H1 (cell line): ENCODE results near the gene DNAJC7. TPM values are rescaled to one million over a fixed set of nuclear protein-coding genes. Genes with fewer than 3 reads are reported as not detected.
A peak's percentile ranks its signal among the peaks of the same experiment; 100 is the strongest.

Experiments
- ASH2L ChIP-seq: fragments of 200-600, 300-600 bp; sonication (generic); IDR thresholded peaks from one replicate; pipeline ENCODE4 v1.7.1; 2017; ENCODE audit warnings: low read length
- ATF2 ChIP-seq: IDR thresholded peaks from 2 replicates; pipeline ENCODE4 v1.6.1; 2012; ENCODE audit warnings: low read length, inconsistent platforms
- BACH1 ChIP-seq: IDR thresholded peaks from 2 replicates; pipeline ENCODE4 v1.6.1; 2012; ENCODE audit warnings: low read length, improper control_type of control experiment
- BRCA1 ChIP-seq: IDR thresholded peaks from 2 replicates; pipeline ENCODE4 v1.6.1; 2012; ENCODE audit warnings: low read depth, low read length, improper control_type of control experiment
- CEBPB ChIP-seq: IDR thresholded peaks from 2 replicates; pipeline ENCODE4 v1.6.1; 2012; ENCODE audit warnings: low read depth, low read length
- EGR1 ChIP-seq: IDR thresholded peaks from 2 replicates; pipeline ENCODE4 v1.6.1; 2011; ENCODE audit warnings: low read depth, low read length, borderline replicate concordance
- EP300 ChIP-seq, 2 experiments: IDR thresholded peaks; 1 replicate in 1 of 2; 2 replicates in 1 of 2; pipeline ENCODE4 v1.6.1; 2011 to 2012; ENCODE audit warnings: low read depth in 2 of 2, low read length in 2 of 2, mild to moderate bottlenecking in 2 of 2, borderline replicate concordance in 1 of 2, inconsistent platforms in 1 of 2, moderate library complexity in 1 of 2
- FOSL1 ChIP-seq: IDR thresholded peaks from 2 replicates; pipeline ENCODE4 v1.6.1; 2011; ENCODE audit warnings: mild to moderate bottlenecking, low read depth, low read length, moderate library complexity; ENCODE audit not compliant: insufficient read depth
- HDAC6 ChIP-seq: IDR thresholded peaks from one replicate; pipeline ENCODE4 v1.7.1; 2012; ENCODE audit warnings: low read depth, mild to moderate bottlenecking, inconsistent platforms, low read length, moderate library complexity
- JUN ChIP-seq: IDR thresholded peaks from 2 replicates; pipeline ENCODE4 v1.6.1; 2011; ENCODE audit warnings: low read depth, mild to moderate bottlenecking, improper control_type of control experiment, low read length
- JUND ChIP-seq: IDR thresholded peaks from 2 replicates; pipeline ENCODE4 v1.6.1; 2011; ENCODE audit warnings: mild to moderate bottlenecking, improper control_type of control experiment, low read length
- KDM1A ChIP-seq: fragments of 200-600, 300-600 bp; sonication (generic); IDR thresholded peaks from 2 replicates; pipeline ENCODE4 v1.7.1; 2016; ENCODE audit warnings: mild to moderate bottlenecking, low read length, borderline replicate concordance
- KDM5A ChIP-seq: fragments of 200-600 bp; IDR thresholded peaks from 2 replicates; pipeline ENCODE4 v1.7.1; 2012; ENCODE audit warnings: mild to moderate bottlenecking, low read length, inconsistent platforms, mixed read lengths
- MAFK ChIP-seq: IDR thresholded peaks from 2 replicates; pipeline ENCODE4 v1.6.1; 2012; ENCODE audit warnings: low read depth, mild to moderate bottlenecking, improper control_type of control experiment, low read length
- POLR2A ChIP-seq, 2 experiments: IDR thresholded peaks; 1 replicate in 1 of 2; 2 replicates in 1 of 2; pipeline ENCODE4 v1.6.1; 2011; ENCODE audit warnings: low read depth in 2 of 2, low read length in 2 of 2, mild to moderate bottlenecking in 2 of 2; ENCODE audit errors: control extremely low read depth in 1 of 2
- POLR2AphosphoS5 ChIP-seq: IDR thresholded peaks from 2 replicates; pipeline ENCODE4 v1.6.1; 2011; ENCODE audit warnings: low read depth, low read length
- POU5F1 ChIP-seq: IDR thresholded peaks from 2 replicates; pipeline ENCODE4 v1.6.1; 2011; ENCODE audit warnings: low read depth, mild to moderate bottlenecking, low read length, moderate library complexity
- RAD21 ChIP-seq, 2 experiments: IDR thresholded peaks in 1 of 2; conservative IDR thresholded peaks in 1 of 2; 2 replicates each; pipeline ENCODE4 v1.6.1; 2011; ENCODE audit warnings: low read depth in 2 of 2, low read length in 2 of 2, improper control_type of control experiment in 1 of 2, inconsistent platforms in 1 of 2, mild to moderate bottlenecking in 1 of 2, moderate library complexity in 1 of 2
- RFX5 ChIP-seq: IDR thresholded peaks from 2 replicates; pipeline ENCODE4 v1.6.1; 2011; ENCODE audit warnings: low read depth, low read length, improper control_type of control experiment, borderline replicate concordance
- SIN3A ChIP-seq, 2 experiments: IDR thresholded peaks in 1 of 2; conservative IDR thresholded peaks in 1 of 2; 2 replicates each; pipeline ENCODE4 v1.6.1; 2011 to 2012; ENCODE audit warnings: low read length in 2 of 2, improper control_type of control experiment in 1 of 2, low read depth in 1 of 2, mild to moderate bottlenecking in 1 of 2
- SP1 ChIP-seq: IDR thresholded peaks from 2 replicates; pipeline ENCODE4 v1.6.1; 2011; ENCODE audit warnings: low read depth, low read length
- SP2 ChIP-seq: IDR thresholded peaks from 2 replicates; pipeline ENCODE4 v1.6.1; 2012; ENCODE audit warnings: mild to moderate bottlenecking, low read length, inconsistent platforms
- TBP ChIP-seq: IDR thresholded peaks from 2 replicates; pipeline ENCODE4 v1.6.1; 2011; ENCODE audit warnings: low read depth, low read length, improper control_type of control experiment
- TEAD4 ChIP-seq: IDR thresholded peaks from 2 replicates; pipeline ENCODE4 v1.6.1; 2012; ENCODE audit warnings: low read depth, low read length, inconsistent platforms, mixed read lengths
- polyA plus RNA-seq, 7 experiments: library from polyadenylated mRNA; depleted of rRNA in 3 of 7; stranded (reverse) in 5 of 7; unstranded in 2 of 7; fragments of >200 nt in 5 of 7; fragments of 200-250 nt in 2 of 7; gene quantifications; 1 replicate in 5 of 7; 2 replicates in 1 of 7; 4 replicates in 1 of 7; pipeline versions ENCODE4 v1.2.1 to v1.2.3, GENCODE V29; 2011 to 2013; ENCODE audit warnings: missing spikeins in 2 of 7, mixed read lengths in 2 of 7
- total RNA-seq: library from RNA; stranded (reverse); fragmentation: NEBNext Ultra II Directional; extraction: Animal tissue kit (Norgen Biotek cat#: 25700); gene quantifications from 2 replicates; pipeline ENCODE4 v1.2.1, GENCODE V29; 2021

Gene DNAJC7
- total and polyA plus RNA-seq, 2 of the 8 experiments (the other 6 are each of a cell fraction or from before 2014, with no cell fraction given) = 31.0 to 148 TPM

DNA sequence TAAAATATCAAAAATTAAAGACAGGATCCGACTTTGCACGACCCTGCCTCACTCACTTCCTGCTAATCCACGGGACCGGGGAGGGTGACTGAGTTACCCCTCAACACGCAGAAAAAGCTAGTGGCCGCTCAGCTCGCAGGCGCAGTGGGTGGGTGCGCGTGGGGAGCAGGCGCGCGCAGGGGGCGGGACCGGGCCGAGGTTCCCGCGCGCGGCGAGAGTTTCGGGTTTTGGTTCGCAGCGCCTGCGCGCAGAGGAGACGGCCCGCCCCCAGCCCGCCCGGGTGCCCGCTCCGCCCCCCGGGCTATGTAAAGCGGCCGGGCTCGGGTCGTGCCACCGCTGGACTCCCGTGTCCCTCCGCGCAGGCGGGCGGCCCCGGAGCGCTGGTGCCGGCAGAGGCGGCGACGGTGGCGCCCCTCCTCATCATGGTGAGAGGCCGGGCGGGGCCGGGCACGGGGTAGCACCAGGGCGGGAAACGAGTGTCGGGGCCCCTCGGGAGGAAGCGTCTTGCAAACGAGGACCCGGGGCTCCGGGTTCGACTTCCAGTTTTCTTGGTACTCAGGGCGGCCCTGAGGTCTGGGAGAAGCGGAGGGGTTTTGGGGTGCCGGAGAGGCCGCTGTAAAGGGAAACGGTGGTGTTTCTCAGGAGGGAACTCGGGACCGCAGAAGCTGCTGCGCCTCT, 50.6 kb downstream of the DNAJC7 start, which contains the start of gene CNP (continued):
- TF ChIP-seq TBP (peak; percentile 68; the same call in 1 of the 2 replicates), ASH2L (no peak), BRCA1 (peak; percentile 85), CEBPB (no peak), JUN (no peak), HDAC6 (no peak), MAFK (no peak), TEAD4 (no peak), FOSL1 (no peak), EGR1 (no peak; the same call in 1 of the 2 replicates), RAD21 (IDR thresholded peaks at IDR 0.05 in 1 of 2, conservative IDR thresholded peaks at IDR 0.05 in 1 of 2; ENCODE audit: low read depth in 2 of 2, low read length in 2 of 2) (no peak), SP1 (no peak), SP2 (no peak), ATF2 (no peak), SIN3A (conservative IDR thresholded peaks at IDR 0.05 in 1 of 2, IDR thresholded peaks at IDR 0.05 in 1 of 2; ENCODE audit: low read depth in 1 of 2, low read length in 2 of 2) (peak in 1 of 2 experiments; percentile 26; a peak in 1 of 4 replicates), BACH1 (peak; percentile 61; the same call in 1 of the 2 replicates), POLR2A (IDR thresholded peaks at IDR 0.05; ENCODE audit: control extremely low read depth in 1 of 2, low read depth in 2 of 2, low read length in 2 of 2) (peak; percentile 49 to 53; a peak in 2 of 3 replicates), EP300 (IDR thresholded peaks at IDR 0.05; ENCODE audit: borderline replicate concordance in 1 of 2, low read depth in 2 of 2, low read length in 2 of 2) (0 out of 3 replicates have a peak, but pooled peaks of 1 of the 2 experiments have one; percentile 7), POU5F1 (no peak), POLR2AphosphoS5 (0 out of 2 replicates have a peak, but pooled peaks have one; percentile 36), RFX5 (no peak), KDM1A (no peak), KDM5A (no peak), JUND (no peak)
